GM18858 (cell line): ENCODE results near the gene MTMR1.

Source experiments
- ATAC-seq: cut with Tn5 transposase; IDR thresholded peaks from one replicate; pipeline ENCODE4 v1.9.1; 2021; ENCODE audit not compliant: unreplicated experiment

The MTMR1 gene

DNA sequence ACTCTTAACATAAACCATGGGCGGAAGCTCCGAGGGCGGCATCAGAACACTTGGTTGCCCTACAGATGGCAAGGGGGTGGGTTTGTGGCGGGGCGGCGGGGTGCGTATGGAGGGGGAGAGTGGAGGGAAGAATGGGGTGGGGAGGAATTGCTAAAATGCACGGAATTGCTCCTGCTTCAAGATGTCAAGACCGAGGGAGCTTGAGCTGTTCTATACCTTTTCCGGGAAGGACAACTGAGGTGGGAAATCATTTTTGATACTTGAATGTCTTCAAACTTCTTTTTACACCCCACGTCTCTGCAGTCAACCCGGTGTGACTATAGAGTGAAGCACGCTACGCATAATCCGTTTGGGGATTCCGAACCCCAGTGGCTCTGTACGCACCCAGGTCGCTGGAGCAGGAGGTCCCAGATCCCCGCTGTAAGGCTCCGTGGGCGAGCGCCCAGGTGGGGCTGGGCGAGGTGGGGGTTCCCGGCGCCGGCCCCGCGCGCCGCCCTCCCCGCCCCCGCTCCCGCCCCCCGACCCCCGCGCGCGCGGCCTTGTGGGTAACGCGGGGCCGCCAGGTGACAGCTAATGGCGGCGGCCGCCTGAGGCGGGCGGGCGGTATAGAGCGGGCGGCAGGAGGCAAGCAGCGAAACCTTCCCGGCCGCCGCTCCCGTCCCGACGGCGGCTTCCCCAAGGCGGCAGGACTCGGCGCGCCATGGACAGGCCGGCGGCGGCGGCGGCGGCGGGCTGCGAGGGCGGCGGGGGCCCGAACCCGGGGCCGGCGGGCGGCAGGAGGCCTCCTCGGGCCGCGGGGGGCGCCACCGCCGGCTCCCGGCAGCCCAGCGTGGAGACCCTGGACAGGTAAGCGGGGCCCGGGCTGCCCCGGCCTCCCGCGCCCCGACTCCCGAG lies at the start of gene MTMR1:
MTMR1 (plus strand) TSS at position 566 of the 894 bp plus-strand sequence; CDS start at position 701, 135 bp downstream.
- peak; percentile 21 for ATAC-seq

DNA sequence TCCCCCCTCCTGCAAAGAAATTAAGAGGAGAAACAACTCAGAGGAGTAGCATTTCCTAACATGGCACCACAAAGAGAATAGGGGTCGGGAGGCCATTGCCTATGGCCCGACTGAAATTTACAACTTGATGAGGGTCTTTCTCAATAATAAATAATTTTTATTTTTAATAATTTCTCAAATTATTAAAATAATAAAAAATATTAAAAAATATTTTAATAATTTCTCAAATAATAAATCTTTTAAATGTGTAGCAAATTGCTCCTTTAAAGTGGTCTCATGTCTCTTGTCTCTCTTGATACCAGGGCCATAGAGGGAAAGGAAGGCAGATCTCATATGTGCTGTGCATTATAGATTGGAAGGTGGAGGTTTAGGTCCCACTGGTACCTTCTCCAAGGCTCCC lies 49.2 kb upstream of the MTMR1 start:
- no peak for ATAC-seq

DNA sequence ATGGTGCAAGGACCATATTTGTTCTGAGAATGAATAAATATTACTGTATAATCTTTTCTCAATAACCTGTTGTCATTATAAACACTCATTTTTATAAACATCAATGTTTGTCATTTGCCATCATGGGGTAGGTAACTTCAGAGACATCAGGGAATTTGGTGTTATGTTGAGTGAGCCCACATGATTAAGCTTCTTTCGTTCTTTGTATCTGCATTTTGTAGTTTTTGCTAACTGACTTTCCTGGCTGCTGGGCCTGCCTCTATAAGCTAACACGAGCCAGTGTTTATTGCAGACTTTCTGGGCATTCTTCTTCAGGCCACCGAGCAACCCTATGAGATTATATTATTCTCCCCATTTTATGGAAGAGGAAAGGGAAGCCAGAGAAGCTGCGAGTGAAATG lies 48.8 kb upstream of the MTMR1 start:
- ATAC-seq = no peak

- no peak for ATAC-seq
Observed at GRCh38 chrX:150647331-150647730, 45.9 kb upstream of the MTMR1 start.

GRCh38 chrX:150648296-150648940 lies 44.8 kb upstream of the MTMR1 start:
- no peak for ATAC-seq

GRCh38 chrX:150649096-150649870 lies 43.9 kb upstream of the MTMR1 start:
- ATAC-seq = no peak

- ATAC-seq = no peak
Observed at GRCh38 chrX:150651906-150652305, 41.3 kb upstream of the MTMR1 start.

GRCh38 chrX:150655788-150656187 lies 37.4 kb upstream of the MTMR1 start:
- no peak for ATAC-seq

DNA sequence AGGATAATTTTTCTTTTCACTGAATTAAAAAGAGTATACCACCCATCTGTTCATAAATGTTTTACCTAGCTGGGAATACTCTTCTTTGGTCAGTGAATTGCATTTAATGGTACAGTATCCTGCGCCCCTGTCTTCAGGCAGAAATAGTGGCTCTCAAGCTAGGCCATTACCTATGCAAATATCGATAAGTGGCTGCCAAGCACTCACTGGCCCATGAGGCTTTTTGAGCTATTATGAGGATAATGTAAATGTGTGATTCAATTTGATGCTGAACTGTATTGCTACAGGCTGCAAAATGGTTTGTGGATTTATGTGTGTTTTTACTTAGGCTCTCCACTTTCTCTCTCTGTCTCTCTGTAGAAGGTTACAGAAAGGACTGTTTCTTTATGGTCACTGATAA lies 30.1 kb upstream of the MTMR1 start:
- no peak for ATAC-seq

DNA sequence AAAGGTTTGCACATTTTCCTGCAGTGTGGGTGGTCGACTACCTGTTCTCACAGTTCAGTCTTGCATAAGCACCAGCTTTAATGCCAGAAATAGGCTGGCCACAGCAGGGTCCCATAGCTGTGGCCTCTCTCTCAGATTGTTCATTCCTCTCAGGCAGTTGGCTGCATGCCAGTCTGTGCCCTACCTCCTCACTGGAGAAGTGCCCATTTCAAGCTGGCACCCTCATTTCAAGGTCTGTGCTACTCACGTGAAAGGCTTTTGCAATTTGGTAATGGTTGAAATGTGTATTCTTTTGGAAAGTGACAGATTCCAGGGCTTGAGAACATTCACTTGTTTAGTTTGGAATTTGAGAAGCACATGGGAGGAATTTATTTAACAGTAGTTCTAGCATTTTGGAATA lies 28.9 kb upstream of the MTMR1 start:
- ATAC-seq = no peak

GRCh38 chrX:150676221-150676620 lies 17.0 kb upstream of the MTMR1 start:
- no peak for ATAC-seq

GRCh38 chrX:150680974-150681373 lies 12.2 kb upstream of the MTMR1 start:
- no peak for ATAC-seq

DNA sequence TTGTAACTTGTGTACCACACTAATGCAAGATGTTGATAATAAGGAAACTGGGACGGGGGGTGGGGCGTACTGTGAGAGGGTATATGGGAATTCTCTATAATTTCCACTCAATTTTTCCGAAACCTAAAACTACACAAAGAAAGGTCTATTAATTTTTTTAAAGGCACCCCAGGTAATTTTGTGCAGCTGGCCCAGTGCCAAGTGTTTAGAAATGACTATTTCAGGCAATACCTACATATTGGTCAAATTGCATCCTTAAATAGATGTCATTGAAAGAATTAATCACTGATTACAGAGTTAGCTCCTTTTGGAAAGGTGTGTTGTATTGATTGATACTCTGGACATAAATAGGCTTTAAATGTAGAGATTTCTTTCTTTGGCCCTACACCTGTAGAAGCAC lies 10.1 kb upstream of the MTMR1 start:
- ATAC-seq = no peak

GRCh38 chrX:150683536-150684146 lies 9.6 kb upstream of the MTMR1 start:
- ATAC-seq = no peak

DNA sequence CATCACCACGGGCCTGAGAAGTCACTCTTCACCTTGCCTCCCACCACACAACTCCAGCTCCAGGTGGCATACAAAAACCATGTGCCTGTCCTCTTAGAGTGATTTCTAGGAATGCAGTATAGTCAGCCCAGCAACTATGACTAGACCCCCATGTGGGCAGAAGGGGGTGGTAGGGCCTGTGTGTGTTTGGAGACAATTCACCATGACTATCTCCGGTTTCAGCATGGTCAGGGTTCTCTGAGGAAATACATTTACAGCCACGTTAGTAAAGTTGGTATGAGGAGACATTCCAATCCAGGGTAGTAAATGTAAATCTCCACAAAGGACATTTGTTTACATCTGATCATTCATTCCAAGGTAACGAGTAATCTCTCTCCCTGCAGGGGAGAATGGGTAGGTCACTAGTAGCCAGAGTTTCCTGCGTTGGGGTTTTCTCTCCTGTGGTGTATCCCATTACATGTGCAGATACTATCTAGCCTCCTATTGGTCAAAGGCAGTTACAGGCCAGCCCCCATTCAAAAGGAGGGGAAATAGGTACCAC lies 4.2 kb upstream of the MTMR1 start:
- no peak for ATAC-seq

DNA sequence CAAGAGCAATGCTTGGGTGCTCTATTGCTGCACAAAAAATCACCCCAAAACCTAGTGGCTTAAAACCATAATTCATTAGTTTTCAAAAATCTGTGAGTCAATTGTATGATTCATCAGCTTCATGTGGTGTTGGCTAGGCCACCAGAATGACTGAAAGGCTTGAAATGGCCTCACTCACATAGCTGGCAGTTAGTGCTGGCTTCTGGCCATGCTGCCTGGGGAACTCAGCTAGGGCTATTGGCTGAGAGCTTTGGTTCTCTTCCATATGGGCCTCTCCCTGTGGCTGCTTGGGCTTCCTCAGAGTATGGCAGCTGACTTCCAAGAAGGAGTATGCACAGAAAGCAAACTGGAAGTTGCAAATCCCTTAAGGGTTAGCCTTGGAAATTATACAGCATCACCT lies 3.1 kb upstream of the MTMR1 start:
- no peak for ATAC-seq

- no peak for ATAC-seq
Observed at GRCh38 chrX:150692296-150692695, 900 bp upstream of the MTMR1 start.

- peak; percentile 50 for ATAC-seq
Observed at GRCh38 chrX:150693725-150694574, 754 bp downstream of the MTMR1 start.

DNA sequence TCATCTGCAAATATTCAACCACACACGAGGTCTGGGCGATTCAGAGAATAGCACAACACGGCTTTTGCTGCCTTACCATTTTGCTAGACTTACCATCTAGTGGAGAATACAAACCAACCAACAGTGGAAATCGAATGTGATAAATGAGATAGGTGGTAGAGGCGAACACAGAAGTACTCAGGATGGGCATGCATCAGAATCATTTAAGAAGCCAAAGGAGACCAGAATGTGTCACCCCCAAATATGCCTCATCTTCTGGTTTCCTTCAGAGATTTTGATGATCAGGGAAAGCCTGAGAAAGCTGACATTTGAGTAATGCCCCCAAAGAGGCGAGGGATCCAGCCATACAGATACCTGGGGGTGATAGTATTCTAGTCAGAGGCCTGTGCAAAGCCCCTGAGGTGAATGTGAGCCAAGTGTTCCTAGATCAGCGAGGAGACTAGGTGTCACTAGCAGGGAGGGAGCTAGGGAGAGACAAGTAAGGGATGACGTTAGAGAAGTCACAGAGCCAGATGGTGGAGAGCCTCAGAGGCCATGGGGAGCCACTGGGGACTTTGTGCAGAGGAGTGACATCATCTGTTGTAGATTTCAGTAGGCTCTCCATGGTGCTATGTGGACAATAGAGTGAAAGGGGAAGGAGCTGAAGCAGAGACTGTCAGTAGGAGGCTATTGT lies 1.7 kb downstream of the MTMR1 start:
- no peak for ATAC-seq
